GM19043 (cell line): Measurements from ENCODE around the gene DPY30.
A peak's percentile ranks its signal among the peaks of the same experiment; 100 is the strongest.

Experiments used
- ATAC-seq: cut with Tn5 transposase; IDR thresholded peaks from one replicate; pipeline ENCODE4 v1.9.1; 2021; ENCODE audit warnings: low read depth; ENCODE audit not compliant: unreplicated experiment

The DPY30 gene

GRCh38 chr2:32010280-32010669 is 29.3 kb downstream of the DPY30 start:
- peak; percentile 46 for ATAC-seq

GRCh38 chr2:32009516-32010256 is 29.9 kb downstream of the DPY30 start:
- ATAC-seq, result peak; percentile 6

- ATAC-seq, result no peak
Measured at GRCh38 chr2:32008805-32009515, 30.6 kb downstream of the DPY30 start.

- ATAC-seq, result no peak
Measured at GRCh38 chr2:32007121-32007391, 32.5 kb downstream of the DPY30 start.

- ATAC-seq, result no peak
Measured at GRCh38 chr2:32005371-32005976, 34.1 kb downstream of the DPY30 start.

- ATAC-seq, result no peak
Measured at GRCh38 chr2:32003791-32004190, 35.8 kb downstream of the DPY30 start.

GRCh38 chr2:32002406-32002805 is 37.2 kb downstream of the DPY30 start:
- no peak for ATAC-seq

- ATAC-seq, result no peak
Measured at GRCh38 chr2:31999438-31999837, 40.2 kb downstream of the DPY30 start.

- no peak for ATAC-seq
Measured at GRCh38 chr2:31998731-31999383, 40.7 kb downstream of the DPY30 start.

GRCh38 chr2:31997653-31998052 is 42.0 kb downstream of the DPY30 start:
- ATAC-seq, result no peak

GRCh38 chr2:31996571-31997150 is 42.9 kb downstream of the DPY30 start:
- no peak for ATAC-seq

GRCh38 chr2:31992934-31993333 is 46.7 kb downstream of the DPY30 start:
- ATAC-seq, result no peak

GRCh38 chr2:31992025-31992579 is 47.5 kb downstream of the DPY30 start:
- no peak for ATAC-seq

GRCh38 chr2:31989946-31990345 is 49.7 kb downstream of the DPY30 start:
- ATAC-seq, result no peak

- ATAC-seq, result no peak
Measured at GRCh38 chr2:31987454-31988220, 52.0 kb downstream of the DPY30 start.

GRCh38 chr2:31986906-31987305 is 52.7 kb downstream of the DPY30 start:
- no peak for ATAC-seq

- ATAC-seq, result no peak
Measured at GRCh38 chr2:31983762-31984467, 55.7 kb downstream of the DPY30 start.

- peak; percentile 97 for ATAC-seq
Measured at GRCh38 chr2:31980674-31981356, 58.8 kb downstream of the DPY30 start.

GRCh38 chr2:31979956-31980355 is 59.6 kb downstream of the DPY30 start:
- no peak for ATAC-seq
